HepG2 (cell line): ENCODE measurements around the gene INO80C.

Source experiments
- AHR ChIP-seq: IDR thresholded peaks from 2 replicates; pipeline ENCODE4 v1.6.1; 2018; ENCODE audit warnings: missing genetic modification reagents, missing compliant biosample characterization
- CREB1 ChIP-seq, 2 experiments: fragments of 450-650 bp in 1 of 2; IDR thresholded peaks; 2 replicates each; pipeline ENCODE4 v1.6.1; 2016 to 2017; ENCODE audit warnings: control low read depth in 1 of 2, mild to moderate bottlenecking in 1 of 2, missing compliant biosample characterization in 1 of 2, missing genetic modification characterization in 1 of 2
- HNRNPL ChIP-seq: fragments of 200-400 bp; formaldehyde crosslinking; IDR thresholded peaks from 2 replicates; pipeline ENCODE4 v1.6.1; 2017; ENCODE audit warnings: mild to moderate bottlenecking, low read depth, low read length
- TF ChIP-seq, protein P1 (sequence below): sonication (generic); formaldehyde crosslinking; IDR thresholded peaks from 2 replicates; pipeline ENCODE4 v1.5.1; 2020; ENCODE audit warnings: missing genetic modification reagents, mild to moderate bottlenecking, borderline replicate concordance

DNA sequence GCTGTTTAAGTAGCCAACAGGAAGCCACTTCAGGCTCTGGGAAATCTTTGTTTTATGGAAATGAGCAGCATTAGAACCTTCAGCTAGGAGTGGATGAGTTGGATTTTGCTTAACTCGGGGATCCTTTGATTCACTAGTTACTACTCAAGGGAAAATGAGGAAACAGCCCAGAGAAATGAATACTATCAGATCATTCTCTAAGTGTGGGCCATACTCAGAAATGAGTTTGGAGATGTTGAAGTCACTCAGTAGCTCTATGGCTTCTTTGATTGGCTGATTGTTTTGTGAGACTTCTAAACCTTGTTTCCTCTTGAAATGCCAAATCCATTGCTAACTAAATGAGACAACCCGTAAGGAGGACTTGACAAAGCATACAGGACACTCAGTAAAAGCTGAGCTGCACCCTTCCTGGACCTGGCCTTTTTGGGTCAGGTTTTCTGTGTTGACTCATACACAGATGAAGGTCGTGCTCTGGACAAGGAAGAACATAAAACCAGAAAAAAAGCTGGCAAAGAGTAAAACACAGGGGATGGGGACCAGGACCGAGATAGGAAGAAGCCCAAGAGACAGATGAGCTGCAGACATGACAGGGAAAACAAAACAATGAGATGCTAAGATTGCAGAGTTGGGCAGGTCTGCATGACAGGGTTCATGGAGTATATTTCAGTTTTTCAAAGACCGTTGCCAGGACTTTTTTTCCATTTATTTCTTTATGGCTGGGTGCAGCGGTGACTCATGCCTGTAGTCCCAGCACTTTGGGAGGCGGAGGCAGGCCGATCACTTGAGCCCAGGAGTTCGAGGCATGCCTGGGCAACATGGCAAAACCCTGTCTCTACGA lies 41.6 kb downstream of the INO80C start:
- TF ChIP-seq, protein P1, sequence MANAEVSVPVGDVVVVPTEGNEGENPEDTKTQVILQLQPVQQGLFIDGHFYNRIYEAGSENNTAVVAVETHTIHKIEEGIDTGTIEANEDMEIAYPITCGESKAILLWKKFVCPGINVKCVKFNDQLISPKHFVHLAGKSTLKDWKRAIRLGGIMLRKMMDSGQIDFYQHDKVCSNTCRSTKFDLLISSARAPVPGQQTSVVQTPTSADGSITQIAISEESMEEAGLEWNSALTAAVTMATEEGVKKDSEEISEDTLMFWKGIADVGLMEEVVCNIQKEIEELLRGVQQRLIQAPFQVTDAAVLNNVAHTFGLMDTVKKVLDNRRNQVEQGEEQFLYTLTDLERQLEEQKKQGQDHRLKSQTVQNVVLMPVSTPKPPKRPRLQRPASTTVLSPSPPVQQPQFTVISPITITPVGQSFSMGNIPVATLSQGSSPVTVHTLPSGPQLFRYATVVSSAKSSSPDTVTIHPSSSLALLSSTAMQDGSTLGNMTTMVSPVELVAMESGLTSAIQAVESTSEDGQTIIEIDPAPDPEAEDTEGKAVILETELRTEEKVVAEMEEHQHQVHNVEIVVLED = no peak
- no peak for TF ChIP-seq HNRNPL
- no peak for TF ChIP-seq CREB1 (IDR thresholded peaks at IDR 0.05)
- no peak for TF ChIP-seq CREB1 (CRISPR knock-in tag; IDR thresholded peaks at IDR 0.05)
- no peak for TF ChIP-seq AHR (CRISPR knock-in tag)
